IPS-15b (cell line): Measurements from ENCODE around the gene TTC13.
A peak's percentile ranks its signal among the peaks of the same experiment; 100 is the strongest.
"Not testable (repeated sequence)": the region's sequence is repeated elsewhere in the genome, so short reads cannot be mapped to it uniquely, and the experiment has no call there.

Experiments used
- H3K27me3 ChIP-seq: one replicate; pipeline ENCODE4 v1.6.1; 2013; ENCODE audit warnings: low read length; ENCODE audit not compliant: control insufficient read depth, insufficient read depth
- H3K36me3 ChIP-seq: one replicate; pipeline ENCODE4 v1.6.1; 2013; ENCODE audit warnings: low read length; ENCODE audit not compliant: control insufficient read depth, insufficient read depth
- H3K4me1 ChIP-seq: one replicate; pipeline ENCODE4 v1.6.1; 2013; ENCODE audit warnings: mild to moderate bottlenecking, low read length; ENCODE audit not compliant: control insufficient read depth, insufficient read depth
- H3K4me3 ChIP-seq: one replicate; pipeline ENCODE4 v1.5.1; 2013; ENCODE audit warnings: low read depth, low read length
- H3K9ac ChIP-seq: one replicate; pipeline ENCODE4 v1.6.1; 2013; ENCODE audit warnings: low read depth, mild to moderate bottlenecking, low read length
- H3K9me3 ChIP-seq: one replicate; pipeline ENCODE4 v1.6.1; 2013; ENCODE audit warnings: mild to moderate bottlenecking, low read length; ENCODE audit not compliant: control insufficient read depth, insufficient read depth

The TTC13 gene, protein sequence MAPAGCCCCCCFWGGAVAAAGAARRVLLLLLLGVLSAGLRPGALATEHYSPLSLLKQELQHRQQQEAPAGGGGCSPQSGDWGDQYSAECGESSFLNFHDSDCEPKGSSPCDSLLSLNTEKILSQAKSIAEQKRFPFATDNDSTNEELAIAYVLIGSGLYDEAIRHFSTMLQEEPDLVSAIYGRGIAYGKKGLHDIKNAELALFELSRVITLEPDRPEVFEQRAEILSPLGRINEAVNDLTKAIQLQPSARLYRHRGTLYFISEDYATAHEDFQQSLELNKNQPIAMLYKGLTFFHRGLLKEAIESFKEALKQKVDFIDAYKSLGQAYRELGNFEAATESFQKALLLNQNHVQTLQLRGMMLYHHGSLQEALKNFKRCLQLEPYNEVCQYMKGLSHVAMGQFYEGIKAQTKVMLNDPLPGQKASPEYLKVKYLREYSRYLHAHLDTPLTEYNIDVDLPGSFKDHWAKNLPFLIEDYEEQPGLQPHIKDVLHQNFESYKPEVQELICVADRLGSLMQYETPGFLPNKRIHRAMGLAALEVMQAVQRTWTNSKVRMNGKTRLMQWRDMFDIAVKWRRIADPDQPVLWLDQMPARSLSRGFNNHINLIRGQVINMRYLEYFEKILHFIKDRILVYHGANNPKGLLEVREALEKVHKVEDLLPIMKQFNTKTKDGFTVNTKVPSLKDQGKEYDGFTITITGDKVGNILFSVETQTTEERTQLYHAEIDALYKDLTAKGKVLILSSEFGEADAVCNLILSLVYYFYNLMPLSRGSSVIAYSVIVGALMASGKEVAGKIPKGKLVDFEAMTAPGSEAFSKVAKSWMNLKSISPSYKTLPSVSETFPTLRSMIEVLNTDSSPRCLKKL

DNA sequence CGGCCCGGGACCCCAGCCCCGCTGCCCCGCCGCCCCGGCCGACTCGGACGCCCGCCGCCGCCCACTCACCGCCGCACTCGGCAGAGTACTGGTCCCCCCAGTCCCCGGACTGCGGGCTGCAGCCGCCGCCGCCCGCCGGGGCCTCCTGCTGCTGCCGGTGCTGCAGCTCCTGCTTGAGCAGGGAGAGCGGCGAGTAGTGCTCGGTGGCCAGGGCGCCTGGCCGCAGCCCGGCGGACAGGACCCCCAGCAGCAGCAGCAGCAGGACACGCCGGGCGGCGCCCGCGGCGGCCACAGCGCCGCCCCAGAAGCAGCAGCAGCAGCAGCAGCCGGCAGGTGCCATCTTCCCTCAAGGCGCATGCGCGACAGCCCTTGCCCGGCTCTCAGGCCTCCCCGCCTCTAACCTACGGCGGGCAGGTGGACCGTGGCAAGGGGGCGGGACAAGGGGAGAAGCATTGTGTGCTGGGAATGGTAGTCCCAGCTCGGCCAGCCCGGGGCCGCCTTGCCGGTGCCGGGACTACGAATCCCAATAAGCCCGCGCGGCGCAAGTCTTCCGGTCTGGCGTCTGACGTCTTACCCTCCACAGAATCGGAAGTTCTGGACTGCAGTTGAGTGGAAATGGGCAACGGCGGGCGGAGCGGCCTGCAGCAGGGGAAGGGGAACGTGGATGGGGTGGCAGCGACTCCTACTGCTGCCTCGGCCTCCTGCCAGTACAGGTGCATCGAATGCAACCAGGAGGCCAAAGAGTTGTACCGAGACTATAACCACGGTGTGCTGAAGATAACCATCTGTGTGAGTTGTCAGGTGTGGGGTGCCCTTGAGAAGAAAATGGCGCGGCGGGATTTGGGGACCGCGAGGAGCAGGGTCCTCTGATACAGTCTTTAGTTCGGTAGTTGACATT, at the start of gene TTC13, which contains the start of gene ARV1:
Gene TTC13, minus strand, starts transcription at position 371 of the 898 bp plus-strand sequence. Its CDS starts 31 bp downstream, at position 340.
Gene ARV1, plus strand, starts transcription at position 604 of the 898 bp plus-strand sequence. Its CDS starts 12 bp downstream, at position 616.
- Histone ChIP-seq H3K9ac (no peak within 1 kb of the TSS), H3K36me3 (no peaks in the 10 kb centered on the region), H3K4me1 (no peaks in the 10 kb centered on the region), H3K9me3 (no peaks in the 10 kb centered on the region), H3K4me3 (peak within 1 kb of the TSS; percentile 77), H3K27me3 (peaks cover 24% of the 10 kb centered on the region)

DNA sequence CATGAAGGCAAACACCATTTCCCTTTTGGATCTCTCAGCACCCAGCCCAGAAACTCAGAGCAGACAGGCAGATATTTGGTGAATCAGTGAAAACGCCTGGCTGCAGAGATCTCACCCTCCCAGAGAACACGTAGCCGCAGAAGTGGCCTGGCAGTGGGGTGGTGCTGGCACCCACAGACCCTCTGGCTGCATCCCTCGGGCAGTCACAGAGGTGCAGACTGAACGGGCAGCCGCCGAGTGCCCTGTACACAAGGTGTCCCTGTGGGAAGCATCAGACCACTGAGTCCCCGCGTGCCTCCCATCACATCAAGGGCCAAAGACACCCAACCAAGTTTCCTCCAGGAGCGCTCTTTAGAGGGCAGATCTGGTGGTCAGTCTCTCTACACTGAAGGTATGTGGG, 49.3 kb upstream of the TTC13 start:
- no peaks in the 10 kb centered on the region for H3K36me3 ChIP-seq
- no peak overlapping the region for H3K4me3 ChIP-seq
- H3K27me3 ChIP-seq, result no peaks in the 10 kb centered on the region
- H3K9ac ChIP-seq, result no peak overlapping the region
- H3K9me3 ChIP-seq, result no peaks in the 10 kb centered on the region
- no peaks in the 10 kb centered on the region for H3K4me1 ChIP-seq

DNA sequence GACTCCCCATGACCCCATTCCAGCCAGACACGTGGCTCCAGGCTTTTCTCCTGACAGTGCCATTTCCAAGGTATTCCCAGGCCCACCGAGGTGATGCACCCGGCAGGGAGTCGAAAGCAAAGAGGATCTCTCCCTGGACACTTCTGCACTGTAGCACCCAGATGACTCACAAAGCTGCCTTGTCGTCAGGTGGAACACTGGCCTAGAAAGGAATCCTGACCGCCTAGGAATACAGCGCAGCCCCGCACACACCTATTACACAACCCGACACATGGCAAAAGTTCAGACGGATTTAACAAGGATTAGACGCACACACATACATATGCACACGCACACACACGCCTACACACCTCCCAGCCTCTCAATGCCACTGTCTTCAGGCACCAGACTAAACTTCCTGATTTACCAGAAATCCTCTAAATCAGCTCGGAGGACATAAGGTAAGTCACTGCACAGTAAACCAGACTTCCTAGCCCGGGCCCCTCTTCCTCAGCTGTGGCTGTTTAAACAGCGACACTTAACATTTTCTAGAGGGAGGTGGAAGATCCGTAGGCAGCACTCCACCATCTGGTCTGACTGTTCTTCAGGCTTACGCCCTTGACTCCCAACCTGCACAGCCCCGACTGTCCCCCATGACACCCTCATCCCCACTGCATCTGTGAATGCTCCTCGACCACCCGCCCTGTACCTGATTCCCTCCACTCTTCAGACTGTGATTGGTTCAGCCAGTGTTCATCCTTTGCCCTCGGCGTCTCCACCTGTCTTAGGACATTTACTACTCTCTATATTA, 48.7 kb upstream of the TTC13 start:
- Histone ChIP-seq H3K4me1 (no peaks in the 10 kb centered on the region), H3K9me3 (no peaks in the 10 kb centered on the region), H3K27me3 (no peaks in the 10 kb centered on the region), H3K4me3 (no peak overlapping the region), H3K36me3 (no peaks in the 10 kb centered on the region), H3K9ac (no peak overlapping the region)

DNA sequence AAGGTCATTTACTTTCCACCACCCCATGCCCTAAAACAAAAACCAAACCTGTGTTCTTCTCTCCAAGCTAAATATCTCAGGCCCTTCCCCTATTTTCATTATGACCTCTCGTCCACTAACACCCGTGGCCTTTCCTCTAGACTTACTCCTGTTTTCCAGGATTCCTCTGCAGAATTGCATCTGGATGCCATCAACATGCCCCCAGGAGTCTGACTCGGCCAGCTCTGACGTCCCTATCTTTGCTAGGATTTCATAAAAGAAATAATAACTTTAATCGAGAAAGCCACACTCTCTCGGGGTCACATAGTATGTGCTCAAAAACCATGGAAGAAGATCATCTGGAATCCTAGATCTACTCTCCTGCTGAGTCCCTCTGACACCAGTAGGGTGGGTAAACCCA, 47.9 kb upstream of the TTC13 start:
- Histone ChIP-seq H3K9ac (no peak overlapping the region), H3K4me1 (no peaks in the 10 kb centered on the region), H3K9me3 (no peaks in the 10 kb centered on the region), H3K27me3 (no peaks in the 10 kb centered on the region), H3K4me3 (no peak overlapping the region), H3K36me3 (no peaks in the 10 kb centered on the region)

DNA sequence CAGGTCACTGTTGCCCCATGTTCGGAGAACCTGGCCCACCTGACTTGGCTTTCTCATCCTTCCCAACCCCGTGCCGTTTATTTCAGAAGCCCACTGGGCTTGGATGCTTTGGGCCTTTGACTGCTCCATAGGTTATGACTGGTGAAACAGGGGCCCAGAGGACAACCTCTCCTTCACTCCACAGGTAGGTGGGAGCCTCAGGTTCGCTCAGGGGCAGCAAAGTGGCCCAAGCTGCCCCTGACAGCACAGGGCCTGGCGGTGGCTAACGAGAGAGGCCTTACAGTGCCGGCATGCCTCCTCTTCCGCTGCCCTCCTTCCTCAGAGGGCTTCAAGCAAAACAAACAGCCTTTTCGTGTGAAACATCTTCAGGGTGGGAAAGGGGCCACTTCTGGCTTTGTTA, 44.5 kb upstream of the TTC13 start:
- Histone ChIP-seq H3K27me3 (peaks cover 3% of the 10 kb centered on the region), H3K4me3 (no peak overlapping the region), H3K9ac (no peak overlapping the region), H3K9me3 (no peaks in the 10 kb centered on the region), H3K4me1 (no peaks in the 10 kb centered on the region), H3K36me3 (no peaks in the 10 kb centered on the region)

DNA sequence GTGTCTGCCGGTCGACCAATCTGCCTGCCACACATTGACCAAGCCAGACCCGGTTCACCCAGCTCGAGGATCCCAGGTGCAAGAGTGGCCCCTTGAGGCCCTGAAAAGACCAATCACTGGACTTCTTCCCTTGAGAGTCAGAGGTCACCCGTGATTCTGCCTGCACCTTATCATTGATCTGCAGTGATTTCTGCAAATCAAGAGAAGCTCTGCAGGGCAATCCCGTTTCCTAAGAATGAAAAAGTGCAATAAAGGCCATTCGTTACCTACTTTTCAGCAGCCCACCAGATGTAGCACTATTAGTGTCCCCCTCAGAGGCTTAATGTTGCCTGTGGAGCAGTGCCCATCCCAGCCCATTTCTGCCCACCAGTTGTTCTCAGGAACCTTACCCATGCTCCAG, 43.9 kb upstream of the TTC13 start:
- not testable (repeated sequence) for H3K27me3 ChIP-seq, H3K9me3 ChIP-seq, H3K4me1 ChIP-seq, H3K36me3 ChIP-seq, H3K4me3 ChIP-seq, H3K9ac ChIP-seq

DNA sequence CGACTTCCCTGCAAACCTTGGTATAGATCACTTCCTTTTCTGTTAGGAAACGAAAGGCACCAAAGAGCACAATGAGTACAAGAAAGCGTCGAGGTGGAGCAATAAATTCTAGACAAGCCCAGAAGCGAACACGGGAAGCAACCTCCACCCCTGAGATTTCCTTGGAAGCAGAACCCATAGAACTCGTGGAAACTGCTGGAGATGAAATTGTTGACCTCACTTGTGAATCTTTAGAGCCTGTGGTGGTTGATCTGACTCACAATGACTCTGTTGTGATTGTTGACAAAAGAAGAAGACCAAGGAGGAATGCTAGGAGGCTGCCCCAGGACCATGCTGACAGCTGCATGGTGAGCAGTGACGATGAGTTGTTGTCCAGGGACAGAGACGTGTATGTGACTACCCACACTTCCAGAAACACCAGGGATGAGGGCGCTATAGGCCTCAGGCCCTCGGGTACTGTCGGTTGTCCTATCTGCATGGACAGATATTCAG, 42.9 kb upstream of the TTC13 start:
- Histone ChIP-seq H3K9me3 (no peaks in the 10 kb centered on the region), H3K4me3 (no peak overlapping the region), H3K9ac (no peak overlapping the region), H3K27me3 (peaks cover 3% of the 10 kb centered on the region), H3K4me1 (no peaks in the 10 kb centered on the region), H3K36me3 (no peaks in the 10 kb centered on the region)

DNA sequence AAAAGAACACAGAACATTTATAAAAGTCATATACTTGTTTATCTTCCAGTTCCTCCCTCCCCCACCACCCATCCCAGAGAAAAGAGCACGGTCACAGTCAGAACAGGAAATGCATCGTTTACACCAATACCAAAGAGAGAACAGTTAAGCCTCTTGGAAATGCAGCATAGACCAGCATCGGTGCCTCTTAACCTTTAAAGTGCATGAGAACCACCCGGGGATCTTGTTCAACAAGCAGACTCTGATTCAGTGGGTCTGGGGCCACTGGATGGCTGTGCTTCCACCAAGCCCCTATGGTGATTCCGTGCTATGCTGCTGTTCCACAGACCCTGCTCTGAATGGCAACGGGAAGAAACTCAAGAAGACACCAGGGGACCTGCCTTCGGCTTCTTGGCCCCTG, 42.2 kb upstream of the TTC13 start:
- H3K9ac ChIP-seq, result no peak overlapping the region
- H3K4me3 ChIP-seq, result no peak overlapping the region
- H3K27me3 ChIP-seq, result peaks cover 3% of the 10 kb centered on the region
- H3K9me3 ChIP-seq, result no peaks in the 10 kb centered on the region
- no peaks in the 10 kb centered on the region for H3K4me1 ChIP-seq
- H3K36me3 ChIP-seq, result no peaks in the 10 kb centered on the region

DNA sequence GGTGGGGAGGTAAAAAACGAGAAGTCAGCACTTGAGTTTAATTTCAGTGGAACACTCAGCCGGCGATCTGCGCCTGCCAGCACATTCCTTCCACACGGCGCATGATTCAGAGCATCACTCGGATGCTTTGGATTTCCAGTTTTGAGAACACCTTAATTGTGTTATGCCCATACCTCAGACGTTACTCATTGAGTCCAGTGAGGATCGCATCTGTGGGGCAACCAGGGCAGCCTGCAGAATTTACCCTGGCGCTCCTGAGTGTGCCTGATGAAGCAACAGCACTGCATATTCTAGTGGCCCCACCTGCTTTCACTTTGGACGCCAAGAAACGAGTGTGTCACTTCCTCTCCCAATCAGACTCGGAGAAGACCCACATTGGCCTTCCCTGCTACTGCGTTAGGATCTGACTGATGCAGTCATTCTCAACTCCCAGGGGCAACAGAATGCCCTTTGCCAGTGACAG, 41.5 kb upstream of the TTC13 start:
- no peaks in the 10 kb centered on the region for H3K9me3 ChIP-seq
- H3K4me1 ChIP-seq, result no peaks in the 10 kb centered on the region
- H3K9ac ChIP-seq, result no peak overlapping the region
- H3K27me3 ChIP-seq, result peaks cover 3% of the 10 kb centered on the region
- no peak overlapping the region for H3K4me3 ChIP-seq
- no peaks in the 10 kb centered on the region for H3K36me3 ChIP-seq

DNA sequence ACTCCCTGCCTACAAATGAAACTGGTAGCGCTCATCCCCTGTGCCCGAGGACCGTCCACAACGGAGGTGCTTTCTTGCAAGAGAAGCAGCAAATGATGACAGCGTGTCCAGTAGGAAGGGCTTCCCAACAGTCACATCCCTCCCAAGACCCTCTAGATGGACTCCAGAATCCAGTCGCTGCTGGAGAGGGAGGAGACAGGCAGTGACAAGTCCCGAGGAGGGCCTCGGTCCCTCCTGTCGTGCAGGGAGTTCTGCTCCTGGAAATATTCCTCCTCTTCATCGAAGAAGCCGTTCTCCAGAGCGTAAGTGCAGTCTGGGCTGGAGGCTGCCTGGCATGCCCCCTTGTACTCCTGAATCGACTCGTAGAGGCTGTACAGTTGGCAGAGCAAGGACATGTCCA, 41.0 kb upstream of the TTC13 start:
- Histone ChIP-seq H3K27me3 (peaks cover 3% of the 10 kb centered on the region), H3K4me1 (no peaks in the 10 kb centered on the region), H3K9ac (no peak overlapping the region), H3K4me3 (no peak overlapping the region), H3K9me3 (no peaks in the 10 kb centered on the region), H3K36me3 (no peaks in the 10 kb centered on the region)
